ENCODE data around the gene EFL1.
"Not testable (repeated sequence)": the region's sequence is repeated elsewhere in the genome, so short reads cannot be mapped to it uniquely, and the experiment has no call there.

EFL1 gene

GRCh38 chr15:82196353-82196752 is 66.2 kb downstream of the EFL1 start:
- DNase-seq (ENCODE audit: low spot score): no peak

DNA sequence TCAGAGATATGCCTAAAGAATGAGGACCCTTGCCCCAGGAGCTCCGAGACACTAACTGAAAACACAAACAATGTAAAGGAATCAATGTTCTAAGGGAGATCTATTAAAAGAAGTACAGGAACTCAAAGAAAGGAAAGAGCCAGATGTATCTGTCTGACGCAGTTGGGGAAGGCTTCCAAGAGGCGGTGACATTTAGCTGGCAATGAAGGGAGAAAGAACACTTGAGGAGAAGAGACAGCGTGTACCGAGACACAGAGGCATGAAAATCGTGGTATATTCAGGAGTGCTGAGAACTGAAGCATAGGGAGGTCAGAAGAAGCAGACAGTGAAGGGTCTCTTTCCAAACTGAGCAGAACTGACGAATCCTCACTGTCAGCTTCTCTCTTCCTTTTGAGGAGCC is 66.7 kb downstream of the EFL1 start:
- not testable (repeated sequence) for DNase-seq (ENCODE audit: low spot score)

DNA sequence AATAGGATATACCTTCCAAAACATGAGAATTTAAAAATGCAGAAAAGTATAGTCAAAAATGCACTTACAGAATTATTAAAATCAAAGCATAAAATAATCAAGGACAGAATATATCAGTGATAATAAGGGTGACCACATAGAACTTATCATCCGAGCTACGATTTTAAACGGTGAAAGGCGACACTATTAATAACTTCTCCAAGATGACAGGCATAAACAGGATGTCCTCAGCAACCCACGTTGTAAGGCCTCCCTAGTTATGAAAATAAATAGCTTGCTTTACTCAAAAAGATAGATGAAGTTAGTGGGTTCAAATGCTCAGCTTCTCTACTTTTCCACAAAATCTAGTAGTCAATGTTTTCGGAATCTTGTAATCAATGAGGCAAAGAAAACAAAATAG is 68.0 kb downstream of the EFL1 start:
- DNase-seq (ENCODE audit: low spot score): not testable (repeated sequence)

DNA sequence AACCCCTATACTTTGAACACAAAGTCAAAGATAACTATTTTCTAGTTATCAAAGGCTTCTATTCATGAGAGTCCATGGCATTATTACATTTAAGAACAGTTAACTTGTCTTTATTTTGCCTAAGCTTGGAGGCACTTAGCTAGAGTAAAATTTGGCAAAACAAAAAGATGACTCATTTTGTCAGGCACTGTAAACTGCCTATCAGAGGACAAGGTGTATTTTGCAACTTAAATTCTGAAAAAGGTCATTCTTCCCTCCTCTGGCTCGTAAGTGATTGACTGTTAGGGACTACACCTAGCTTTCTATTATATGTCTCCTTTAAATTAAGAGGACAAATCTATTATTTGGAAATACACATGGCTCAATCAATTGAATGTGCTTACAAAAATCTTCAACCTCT is 69.1 kb downstream of the EFL1 start:
- DNase-seq (ENCODE audit: low spot score): not testable (repeated sequence)

- not testable (repeated sequence) for DNase-seq (ENCODE audit: low spot score)
Measured at GRCh38 chr15:82192394-82192793, 70.1 kb downstream of the EFL1 start.

DNA sequence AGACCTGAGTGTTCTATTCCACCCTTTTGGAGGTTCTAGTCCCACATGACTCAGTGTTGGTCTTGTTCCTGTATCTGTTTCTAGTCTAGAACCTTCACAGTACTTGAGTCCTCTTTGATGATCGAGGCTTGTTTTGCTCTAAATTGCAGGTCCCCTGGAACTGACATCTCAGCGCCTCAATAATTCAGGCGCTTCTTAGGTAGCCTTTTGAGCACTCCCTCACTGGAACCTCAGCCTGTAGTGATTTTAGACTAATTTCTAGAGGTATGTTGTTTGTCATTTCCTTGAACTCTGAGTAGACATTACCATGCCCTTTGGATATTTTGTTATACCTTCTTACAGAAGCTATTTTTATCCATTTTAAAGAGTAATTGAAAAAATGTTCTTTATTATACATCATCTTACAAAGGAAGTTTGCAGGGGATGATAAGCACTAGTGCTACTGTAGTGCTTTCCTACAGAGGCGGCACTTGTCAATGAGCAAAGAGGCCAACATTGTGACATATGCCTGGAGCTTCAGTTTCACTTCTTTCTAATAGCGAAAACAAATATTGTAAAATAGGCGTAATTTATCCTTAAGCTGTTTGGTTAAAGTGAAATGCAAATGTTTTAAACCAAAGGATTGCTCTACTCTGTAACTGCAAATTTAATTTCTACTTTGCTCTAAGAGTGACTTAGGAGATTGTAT is 75.7 kb downstream of the EFL1 start:
- peak; percentile 9 for DNase-seq (ENCODE audit: low spot score)

DNA sequence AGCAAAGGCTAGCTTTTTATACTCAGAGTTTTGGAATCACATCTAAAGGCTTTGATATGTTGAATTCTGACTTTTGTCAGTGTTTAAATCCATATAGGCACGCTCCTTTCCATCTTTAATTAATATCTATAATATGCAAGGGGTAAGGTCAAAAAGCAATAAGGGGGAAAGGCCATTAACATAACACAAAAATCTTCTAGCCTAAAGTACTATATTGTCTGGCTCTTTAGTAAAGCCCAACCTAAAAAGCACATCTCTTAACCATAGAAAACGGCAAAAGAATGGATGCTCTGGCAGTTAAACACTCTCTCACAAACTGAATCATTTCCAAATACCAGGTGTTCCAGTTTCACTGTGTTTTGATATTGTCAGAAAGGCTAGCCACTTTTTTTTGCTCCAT is 76.4 kb downstream of the EFL1 start:
- no peak for DNase-seq (ENCODE audit: low spot score)

DNA sequence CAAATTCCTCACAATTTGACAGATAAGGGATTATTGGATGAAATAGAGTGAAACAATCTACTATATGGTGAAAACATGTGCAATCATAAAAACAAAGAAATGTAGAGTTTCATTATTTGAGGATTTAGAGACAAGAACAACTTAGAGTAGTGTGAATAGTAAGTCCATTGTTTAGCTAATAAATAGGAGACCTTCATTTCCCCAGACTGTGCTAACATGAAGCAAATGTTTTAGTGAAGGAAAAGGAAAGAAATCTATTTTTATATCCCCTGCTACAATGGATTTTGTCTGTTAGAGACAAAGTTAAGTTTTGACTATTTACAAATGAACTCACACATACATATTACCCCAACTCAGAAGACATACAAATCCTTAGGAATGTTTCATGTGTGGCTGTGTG is 77.8 kb downstream of the EFL1 start:
- no peak for DNase-seq (ENCODE audit: low spot score)

- DNase-seq (ENCODE audit: low spot score): no peak
Measured at GRCh38 chr15:82184355-82184754, 78.2 kb downstream of the EFL1 start.

GRCh38 chr15:82183121-82184031 is 79.2 kb downstream of the EFL1 start:
- DNase-seq (ENCODE audit: low spot score): no peak

- no peak for DNase-seq (ENCODE audit: low spot score)
Measured at GRCh38 chr15:82181371-82181770, 81.2 kb downstream of the EFL1 start.

- DNase-seq (ENCODE audit: low spot score): no peak
Measured at GRCh38 chr15:82178061-82178460, 84.5 kb downstream of the EFL1 start.

DNA sequence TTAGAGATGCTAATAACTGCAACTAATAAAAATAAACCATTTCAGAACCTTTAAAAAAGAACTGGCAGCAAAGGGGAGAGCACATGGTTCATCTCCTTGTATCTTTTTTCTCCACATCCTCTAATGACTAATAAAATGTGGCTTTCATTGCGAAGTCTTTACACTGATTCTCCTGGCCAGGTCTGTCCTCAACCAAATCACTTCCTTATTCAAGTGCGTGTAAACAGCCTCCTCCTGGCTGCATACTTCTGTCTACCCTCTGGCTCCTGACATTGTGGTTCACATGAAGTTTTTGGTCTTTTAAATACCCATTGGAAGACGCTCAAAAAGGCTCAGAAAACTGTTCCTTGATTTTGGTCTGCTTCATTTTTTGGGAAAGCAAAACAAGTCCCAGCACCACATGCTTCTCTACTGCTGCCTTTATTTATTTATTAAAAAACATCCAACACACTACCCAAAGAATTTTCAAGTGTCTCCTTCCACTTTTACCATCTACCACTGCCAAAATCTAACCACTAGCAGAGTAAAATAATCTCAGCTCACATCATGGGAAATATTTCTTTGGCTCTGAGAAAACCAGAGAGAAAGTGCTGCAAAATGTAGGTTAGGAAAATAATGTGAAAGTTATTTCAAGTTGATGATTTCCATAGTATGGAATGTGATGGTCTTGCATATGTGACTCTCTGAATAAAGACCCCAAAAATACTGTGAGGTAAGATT is 85.1 kb downstream of the EFL1 start:
- peak; percentile 40 for DNase-seq (ENCODE audit: low spot score)

DNA sequence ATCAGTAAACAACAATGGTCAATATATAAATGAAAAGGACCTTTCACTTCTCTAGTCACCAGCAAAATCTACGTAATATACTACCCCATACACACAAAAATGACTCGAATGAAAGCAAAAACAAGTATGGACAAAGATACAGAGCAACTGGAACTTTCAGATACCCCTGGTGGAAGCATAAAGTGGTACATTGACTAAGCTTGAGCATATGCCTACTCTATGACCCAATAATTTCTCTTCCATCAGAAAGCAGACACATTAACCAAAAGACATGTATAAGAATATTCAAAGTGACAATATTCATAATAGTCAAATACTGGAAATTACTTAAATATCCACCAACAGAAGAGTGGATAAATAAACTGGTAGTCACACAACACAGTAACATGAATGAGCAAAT is 86.0 kb downstream of the EFL1 start:
- DNase-seq (ENCODE audit: low spot score): peak; percentile 3

GRCh38 chr15:82174471-82175235 is 87.9 kb downstream of the EFL1 start:
- no peak for DNase-seq (ENCODE audit: low spot score)

DNA sequence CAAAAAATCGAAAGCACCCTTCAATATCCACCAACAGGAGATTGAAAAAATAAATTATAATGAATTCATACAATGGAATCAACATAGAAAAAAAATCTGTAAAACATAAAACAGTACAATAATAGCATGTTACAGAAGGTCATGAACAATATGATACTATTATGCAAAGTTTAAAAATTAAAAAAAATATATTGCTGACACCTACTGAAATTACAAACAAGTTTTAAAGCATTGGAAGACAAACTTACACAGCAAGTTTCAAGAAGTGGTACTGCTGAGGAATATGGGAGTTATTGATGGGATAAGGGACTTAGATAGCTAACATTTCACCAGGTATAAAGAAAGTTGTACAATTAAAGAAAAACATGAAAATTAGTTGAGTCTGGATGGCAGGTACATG is 89.4 kb downstream of the EFL1 start:
- no peak for DNase-seq (ENCODE audit: low spot score)

- no peak for DNase-seq (ENCODE audit: low spot score)
Measured at GRCh38 chr15:82172506-82172905, 90.0 kb downstream of the EFL1 start.

GRCh38 chr15:82168757-82169156 is 93.8 kb downstream of the EFL1 start:
- DNase-seq (ENCODE audit: low spot score): no peak

- DNase-seq (ENCODE audit: low spot score): no peak
Measured at GRCh38 chr15:82168296-82168695, 94.2 kb downstream of the EFL1 start.

GRCh38 chr15:82165948-82166376 is 96.6 kb downstream of the EFL1 start:
- DNase-seq (ENCODE audit: low spot score): no peak

GRCh38 chr15:82159922-82160321 is 102.6 kb downstream of the EFL1 start:
- DNase-seq (ENCODE audit: low spot score): no peak

- DNase-seq (ENCODE audit: low spot score): no peak
Measured at GRCh38 chr15:82158811-82159210, 103.7 kb downstream of the EFL1 start.

All from germinal center (tissue), 1 donor.